ENCODE measurements around the gene GABRA4.

The GABRA4 gene

GRCh38 chr4:46993075-46994006 is at the start of gene GABRA4:
Gene GABRA4 (minus strand): TSS chr4:46993581. CDS start chr4:46993424, 157 bp downstream.
- DNase-seq, result no peak

- DNase-seq, result no peak
Measured at GRCh38 chr4:47040828-47041227, 47.4 kb upstream of the GABRA4 start.

- DNase-seq, result no peak
Measured at GRCh38 chr4:47038263-47038662, 44.9 kb upstream of the GABRA4 start.

GRCh38 chr4:47032405-47033106 is 39.2 kb upstream of the GABRA4 start:
- peak; percentile 59 for DNase-seq

- DNase-seq, result peak; percentile 19
Measured at GRCh38 chr4:47031751-47032404, 38.5 kb upstream of the GABRA4 start.

- DNase-seq, result peak; percentile 19
Measured at GRCh38 chr4:47031011-47031678, 37.8 kb upstream of the GABRA4 start, which contains the start of gene GABRB1. Gene GABRB1 (plus strand): TSS chr4:47031567.

GRCh38 chr4:47017494-47017893 is 24.1 kb upstream of the GABRA4 start:
- no peak for DNase-seq

GRCh38 chr4:47017081-47017480 is 23.7 kb upstream of the GABRA4 start:
- no peak for DNase-seq

- DNase-seq, result no peak
Measured at GRCh38 chr4:47013373-47013772, 20.0 kb upstream of the GABRA4 start.

- no peak for DNase-seq
Measured at GRCh38 chr4:47012676-47013075, 19.3 kb upstream of the GABRA4 start.

- DNase-seq, result no peak
Measured at GRCh38 chr4:47010912-47011446, 17.6 kb upstream of the GABRA4 start.

GRCh38 chr4:47010347-47010911 is 17.0 kb upstream of the GABRA4 start:
- no peak for DNase-seq

- DNase-seq, result no peak
Measured at GRCh38 chr4:47002580-47002979, 9.2 kb upstream of the GABRA4 start.

GRCh38 chr4:47000406-47000805 is 7.0 kb upstream of the GABRA4 start:
- DNase-seq, result no peak

GRCh38 chr4:46999566-46999965 is 6.2 kb upstream of the GABRA4 start:
- DNase-seq, result no peak

- DNase-seq, result no peak
Measured at GRCh38 chr4:46994007-46994405, 625 bp upstream of the GABRA4 start.

- DNase-seq, result no peak
Measured at GRCh38 chr4:46992338-46992737, 1.0 kb downstream of the GABRA4 start.

- DNase-seq, result no peak
Measured at GRCh38 chr4:46986922-46987638, 6.3 kb downstream of the GABRA4 start.

- DNase-seq, result no peak
Measured at GRCh38 chr4:46984781-46985180, 8.6 kb downstream of the GABRA4 start.

GRCh38 chr4:46980851-46981250 is 12.5 kb downstream of the GABRA4 start:
- no peak for DNase-seq

- DNase-seq, result no peak
Measured at GRCh38 chr4:46979726-46980125, 13.7 kb downstream of the GABRA4 start.

GRCh38 chr4:46979283-46979682 is 14.1 kb downstream of the GABRA4 start:
- DNase-seq, result no peak

All from NCI-H526 treated with DMSO at 0.1 percent for 48 hours (cell line).